Hepatocyte (in vitro differentiated cells): ENCODE data around the gene ADGRV1. TPM values are rescaled to one million over a fixed set of nuclear protein-coding genes. Genes with fewer than 3 reads are reported as not detected.
"Not testable (repeated sequence)": the region's sequence is repeated elsewhere in the genome, so short reads cannot be mapped to it uniquely, and the experiment has no call there.

Experiments
- DNase-seq: peaks from one replicate; pipeline ENCODE4 v3.0.0-alpha.2; 2016; ENCODE audit warnings: low spot score
- H2AFZ ChIP-seq: fragments of 200-600 bp; sonication (generic); 2 replicates; pipeline ENCODE4 v1.6.0; 2016; ENCODE audit warnings: antibody characterized with exemption, mild to moderate bottlenecking
- H3K27ac ChIP-seq: fragments of 200-600 bp; sonication (generic); 2 replicates; pipeline ENCODE4 v1.5.1; 2016; ENCODE audit warnings: mild to moderate bottlenecking
- H3K27me3 ChIP-seq: fragments of 200-600 bp; sonication (generic); 2 replicates; pipeline ENCODE4 v1.6.1; 2016
- H3K36me3 ChIP-seq: fragments of 200-600 bp; sonication (generic); replicated peaks from 2 replicates; pipeline ENCODE4 v1.5.1; 2016; ENCODE audit warnings: low read depth; ENCODE audit not compliant: insufficient read depth
- H3K4me1 ChIP-seq: fragments of 200-600 bp; sonication (generic); 2 replicates; pipeline ENCODE4 v1.5.1; 2016; ENCODE audit warnings: mild to moderate bottlenecking, moderate library complexity; ENCODE audit not compliant: insufficient read depth
- H3K4me2 ChIP-seq: fragments of 200-600 bp; sonication (generic); 2 replicates; pipeline ENCODE4 v1.6.0; 2016
- H3K4me3 ChIP-seq: fragments of 200-600 bp; sonication (generic); 2 replicates; pipeline ENCODE4 v1.5.1; 2016; ENCODE audit warnings: mild to moderate bottlenecking
- H3K79me2 ChIP-seq: fragments of 200-600 bp; sonication (generic); 2 replicates; pipeline ENCODE4 v1.6.0; 2017; ENCODE audit warnings: mild to moderate bottlenecking
- H3K9me2 ChIP-seq: fragments of 200-600 bp; sonication (generic); replicated peaks from 2 replicates; pipeline ENCODE4 v1.6.0; 2017; ENCODE audit warnings: mild to moderate bottlenecking; ENCODE audit not compliant: insufficient read depth
- H3K9me3 ChIP-seq: fragments of 200-600 bp; sonication (generic); 2 replicates; pipeline ENCODE4 v1.5.1; 2016; ENCODE audit warnings: low read depth, mild to moderate bottlenecking
- H4K20me1 ChIP-seq: fragments of 200-600 bp; sonication (generic); 2 replicates; pipeline ENCODE4 v1.6.0; 2016; ENCODE audit warnings: mild to moderate bottlenecking; ENCODE audit not compliant: insufficient read depth, poor library complexity, severe bottlenecking
- CTCF ChIP-seq: fragments of 200-600 bp; sonication (generic); IDR thresholded peaks from 2 replicates; pipeline ENCODE4 v1.5.1; 2016; ENCODE audit warnings: antibody characterized with exemption, mild to moderate bottlenecking; ENCODE audit not compliant: poor library complexity
- EZH2 ChIP-seq: fragments of 200-600 bp; sonication (generic); IDR thresholded peaks from 2 replicates; pipeline ENCODE4 v1.6.1; 2016; ENCODE audit warnings: antibody characterized with exemption, mild to moderate bottlenecking, borderline replicate concordance
- EZH2phosphoT487 ChIP-seq: fragments of 200-600 bp; sonication (generic); IDR thresholded peaks from one replicate; pipeline ENCODE4 v1.6.1; 2018; ENCODE audit warnings: antibody characterized with exemption, mild to moderate bottlenecking, low read depth, moderate library complexity; ENCODE audit not compliant: unreplicated experiment, severe bottlenecking
- WGBS: methylation state at CpG from one replicate; pipeline ENCODE4 v1.1.6; 2016; ENCODE audit warnings: low lambda C conversion rate; ENCODE audit errors: missing lambda C conversion rate; 5-methylcytosine and 5-hydroxymethylcytosine counted together
- polyA plus RNA-seq: library from polyadenylated mRNA; unstranded; fragments of >200 nt; fragmentation: Nextera tagmentation; extraction: Ambion mirVana; gene quantifications from 2 replicates; pipeline ENCODE4 v1.2.1, GENCODE V29; 2016
- total RNA-seq: library from RNA; depleted of rRNA; stranded (reverse); fragments of >200 nt; gene quantifications from 2 replicates; pipeline ENCODE4 v1.2.3, GENCODE V29; 2014

Gene ADGRV1
- total and polyA plus RNA-seq, 2 experiments from 2014 or later, result 74.9 to 88.3 TPM

- no peak overlapping the region for H3K27ac ChIP-seq
- H3K4me3 ChIP-seq, result no peak overlapping the region
- no peaks in the 10 kb centered on the region for H4K20me1 ChIP-seq
- H3K9me2 ChIP-seq, result no peaks in the 10 kb centered on the region
- peak; percentile 13 for DNase-seq
- no peaks in the 10 kb centered on the region for H3K27me3 ChIP-seq
- no peaks in the 10 kb centered on the region for H3K4me1 ChIP-seq
- H3K36me3 ChIP-seq, result no peaks in the 10 kb centered on the region
- H2AFZ ChIP-seq, result no peak overlapping the region
- TF ChIP-seq EZH2, result no peak
- TF ChIP-seq CTCF, result no peak
- no peak for TF ChIP-seq EZH2phosphoT487
- WGBS, result 65% methylated on average over 4 of the region's 4 CpGs
- no peaks in the 10 kb centered on the region for H3K9me3 ChIP-seq
- no peaks in the 10 kb centered on the region for H3K79me2 ChIP-seq
- H3K4me2 ChIP-seq, result no peak overlapping the region
Observed at GRCh38 chr5:90809311-90810056, 250.9 kb downstream of the ADGRV1 start.

- DNase-seq, result no peak
- no peak overlapping the region for H3K27ac ChIP-seq
- H3K9me3 ChIP-seq, result no peaks in the 10 kb centered on the region
- TF ChIP-seq EZH2phosphoT487, result no peak
- no peak for TF ChIP-seq CTCF
- no peak for TF ChIP-seq EZH2
- H3K4me1 ChIP-seq, result no peaks in the 10 kb centered on the region
- H2AFZ ChIP-seq, result no peak overlapping the region
- no peaks in the 10 kb centered on the region for H3K36me3 ChIP-seq
- no peak overlapping the region for H3K4me3 ChIP-seq
- no peaks in the 10 kb centered on the region for H4K20me1 ChIP-seq
- no peaks in the 10 kb centered on the region for H3K27me3 ChIP-seq
- H3K9me2 ChIP-seq, result no peaks in the 10 kb centered on the region
- 87% methylated on average over 4 of the region's 4 CpGs for WGBS
- no peak overlapping the region for H3K4me2 ChIP-seq
- no peaks in the 10 kb centered on the region for H3K79me2 ChIP-seq
Observed at GRCh38 chr5:90810211-90810610, 251.6 kb downstream of the ADGRV1 start.

GRCh38 chr5:90813392-90813791, 254.8 kb downstream of the ADGRV1 start:
- Histone ChIP-seq H3K4me1 (no peaks in the 10 kb centered on the region), H3K27ac (no peak overlapping the region), H3K79me2 (no peaks in the 10 kb centered on the region), H3K9me2 (no peaks in the 10 kb centered on the region), H3K27me3 (no peaks in the 10 kb centered on the region), H3K4me2 (no peak overlapping the region), H4K20me1 (no peaks in the 10 kb centered on the region), H3K9me3 (no peaks in the 10 kb centered on the region), H3K4me3 (no peak overlapping the region), H2AFZ (no peak overlapping the region), H3K36me3 (no peaks in the 10 kb centered on the region)
- no peak for DNase-seq
- WGBS, result over 99% methylated on average over 4 of the region's 4 CpGs
- TF ChIP-seq CTCF (no peak), EZH2 (no peak), EZH2phosphoT487 (no peak)

GRCh38 chr5:90822062-90822461, 263.5 kb downstream of the ADGRV1 start:
- not testable (repeated sequence) for H3K4me3 ChIP-seq, H2AFZ ChIP-seq, H3K27ac ChIP-seq, H3K4me2 ChIP-seq, H3K9me3 ChIP-seq, H3K4me1 ChIP-seq, H3K9me2 ChIP-seq, H4K20me1 ChIP-seq, H3K36me3 ChIP-seq, H3K79me2 ChIP-seq, H3K27me3 ChIP-seq, DNase-seq
- 92% methylated on average over 25 of the region's 26 CpGs for WGBS
